GM21576 (cell line): ENCODE measurements around the gene FRAT1.
"Not testable (repeated sequence)": the region's sequence is repeated elsewhere in the genome, so short reads cannot be mapped to it uniquely, and the experiment has no call there.

Experiments used
- ATAC-seq: cut with Tn5 transposase; IDR thresholded peaks from one replicate; pipeline ENCODE4 v1.9.1; 2021; ENCODE audit warnings: mild to moderate bottlenecking, moderate library complexity; ENCODE audit not compliant: unreplicated experiment

FRAT1 gene

GRCh38 chr10:97334370-97335175 is 15.5 kb downstream of the FRAT1 start, which contains the start of gene FRAT2:
TSS of gene FRAT2 (minus strand) at chr10:97334729. CDS start at chr10:97334572, 157 bp downstream.
- ATAC-seq: peak; percentile 83

- ATAC-seq: no peak
Observed at GRCh38 chr10:97335188-97335619, 16.1 kb downstream of the FRAT1 start.

GRCh38 chr10:97336006-97336405 is 16.9 kb downstream of the FRAT1 start:
- ATAC-seq: no peak

- ATAC-seq: no peak
Observed at GRCh38 chr10:97336446-97336845, 17.4 kb downstream of the FRAT1 start.

- ATAC-seq: no peak
Observed at GRCh38 chr10:97336942-97337831, 18.1 kb downstream of the FRAT1 start.

- ATAC-seq: no peak
Observed at GRCh38 chr10:97338041-97338440, 19.0 kb downstream of the FRAT1 start.

GRCh38 chr10:97341416-97341815 is 22.3 kb downstream of the FRAT1 start:
- ATAC-seq: no peak

- not testable (repeated sequence) for ATAC-seq
Observed at GRCh38 chr10:97343664-97344063, 24.6 kb downstream of the FRAT1 start.

GRCh38 chr10:97347317-97347716 is 28.2 kb downstream of the FRAT1 start:
- no peak for ATAC-seq

- no peak for ATAC-seq
Observed at GRCh38 chr10:97349752-97350513, 30.9 kb downstream of the FRAT1 start.

- no peak for ATAC-seq
Observed at GRCh38 chr10:97353945-97354344, 34.9 kb downstream of the FRAT1 start.

- no peak for ATAC-seq
Observed at GRCh38 chr10:97355571-97355975, 36.5 kb downstream of the FRAT1 start.

- no peak for ATAC-seq
Observed at GRCh38 chr10:97356318-97356914, 37.3 kb downstream of the FRAT1 start.

- no peak for ATAC-seq
Observed at GRCh38 chr10:97356918-97357317, 37.8 kb downstream of the FRAT1 start.

- ATAC-seq: no peak
Observed at GRCh38 chr10:97358349-97358748, 39.3 kb downstream of the FRAT1 start.

GRCh38 chr10:97358781-97359180 is 39.7 kb downstream of the FRAT1 start:
- ATAC-seq: no peak

GRCh38 chr10:97360705-97361536 is 41.9 kb downstream of the FRAT1 start:
- ATAC-seq: no peak

GRCh38 chr10:97361537-97361901 is 42.4 kb downstream of the FRAT1 start:
- ATAC-seq: no peak

GRCh38 chr10:97362310-97363033 is 43.4 kb downstream of the FRAT1 start:
- ATAC-seq: no peak
